HG02970 (cell line): ENCODE data around the gene ZFX.
"Not testable (repeated sequence)": the region's sequence is repeated elsewhere in the genome, so short reads cannot be mapped to it uniquely, and the experiment has no call there.

ENCODE experiments used
- ATAC-seq: cut with Tn5 transposase; IDR thresholded peaks from one replicate; pipeline ENCODE4 v1.9.1; 2021; ENCODE audit warnings: mild to moderate bottlenecking, moderate library complexity, moderate number of reproducible peaks; ENCODE audit not compliant: unreplicated experiment, low FRiP score

The ZFX gene

DNA sequence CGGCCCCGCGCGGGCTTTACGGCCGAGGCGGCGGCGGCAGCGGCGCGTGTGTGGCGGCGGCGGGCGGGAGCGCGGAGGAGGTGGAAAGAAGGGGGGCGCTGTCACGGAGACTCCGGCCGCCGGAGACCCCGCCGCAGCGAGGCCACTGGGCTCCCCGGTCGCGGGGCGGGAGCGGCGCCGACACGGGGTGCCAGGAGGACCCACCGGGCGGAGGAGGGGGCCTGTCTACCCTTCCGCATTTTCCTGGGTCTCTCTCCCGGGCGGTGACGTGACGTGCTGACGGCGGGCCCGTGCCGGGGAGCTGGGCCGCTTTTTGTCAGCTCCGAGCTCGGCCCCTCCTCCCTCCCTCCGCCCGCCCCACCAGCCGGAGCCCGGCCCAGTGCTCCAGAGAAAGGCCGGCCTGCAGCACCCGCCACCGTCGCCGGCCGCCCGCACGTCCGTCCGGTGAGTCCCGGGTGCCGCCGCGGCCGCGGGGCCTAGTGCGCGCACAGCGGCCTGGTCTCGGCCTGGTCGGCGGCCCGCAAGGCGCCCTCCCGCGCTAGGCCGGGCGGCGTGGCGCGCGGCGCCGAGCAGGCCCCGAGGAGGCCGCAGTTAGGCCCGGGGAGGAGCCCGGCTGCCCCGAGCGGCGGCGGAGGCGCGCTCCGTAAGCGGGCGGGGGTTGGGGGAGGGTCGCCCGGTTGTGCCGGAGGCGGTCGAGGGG is at the start of gene ZFX:
Gene ZFX, plus strand, starts transcription at position 379 of the 700 bp plus-strand sequence. CDS start 23,014 bp downstream, outside the sequence.
- ATAC-seq, result peak; percentile 43

DNA sequence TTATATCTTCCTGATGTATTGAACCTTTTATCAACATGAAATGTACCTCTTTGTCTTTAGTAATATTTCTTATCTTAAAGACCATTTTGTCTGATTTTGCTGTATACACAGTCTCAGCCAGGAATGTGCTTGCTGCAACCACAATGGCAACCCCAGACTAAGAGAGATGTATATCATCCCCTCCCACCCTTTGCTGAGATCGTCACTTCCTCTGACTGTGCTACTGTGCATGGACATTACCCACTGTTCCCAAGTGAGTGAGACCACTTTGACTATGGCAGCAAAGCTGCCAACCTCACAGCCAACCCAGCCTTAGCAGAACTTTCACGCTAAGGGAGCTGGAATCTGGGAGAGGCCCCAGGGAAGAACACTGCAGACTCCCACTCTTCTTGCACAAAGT is 48.8 kb upstream of the ZFX start:
- ATAC-seq, result no peak

DNA sequence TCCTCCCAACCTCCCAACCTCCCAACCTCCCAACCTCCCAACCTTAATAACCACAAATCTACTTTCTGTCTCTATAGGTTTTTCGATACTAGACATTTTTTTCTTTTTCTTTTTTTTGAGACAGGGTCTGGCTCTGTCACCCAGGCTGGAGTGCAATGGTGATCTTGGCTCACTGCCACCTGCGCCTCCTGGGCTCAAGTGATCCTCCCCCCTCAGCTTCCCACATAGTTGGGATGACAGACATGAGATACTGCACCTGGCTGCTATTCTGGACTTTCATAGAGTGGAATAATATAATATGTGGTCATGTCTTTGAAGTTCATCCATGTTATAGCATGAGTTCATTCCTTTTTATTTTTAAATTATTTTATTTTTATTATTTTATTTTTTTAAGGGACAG is 39.5 kb upstream of the ZFX start:
- no peak for ATAC-seq

DNA sequence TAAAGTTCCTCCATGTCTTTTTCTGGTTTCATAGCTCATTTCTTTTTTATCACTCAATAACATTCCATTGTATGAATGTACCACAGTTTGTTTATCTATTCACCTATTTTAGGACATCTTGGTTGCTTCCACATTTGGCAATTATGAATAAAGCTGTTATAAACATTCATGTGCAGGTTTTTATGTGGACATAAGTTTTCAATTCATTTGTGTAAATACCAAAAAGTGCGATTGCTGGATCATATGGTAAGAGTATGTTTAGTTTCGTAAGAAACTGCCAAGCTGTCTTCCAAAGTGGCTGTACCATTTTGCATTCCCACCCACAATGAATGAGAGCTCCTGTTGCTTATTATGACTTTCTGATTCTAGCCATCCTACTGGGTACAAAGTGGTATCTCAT is 36.3 kb upstream of the ZFX start:
- ATAC-seq, result no peak

DNA sequence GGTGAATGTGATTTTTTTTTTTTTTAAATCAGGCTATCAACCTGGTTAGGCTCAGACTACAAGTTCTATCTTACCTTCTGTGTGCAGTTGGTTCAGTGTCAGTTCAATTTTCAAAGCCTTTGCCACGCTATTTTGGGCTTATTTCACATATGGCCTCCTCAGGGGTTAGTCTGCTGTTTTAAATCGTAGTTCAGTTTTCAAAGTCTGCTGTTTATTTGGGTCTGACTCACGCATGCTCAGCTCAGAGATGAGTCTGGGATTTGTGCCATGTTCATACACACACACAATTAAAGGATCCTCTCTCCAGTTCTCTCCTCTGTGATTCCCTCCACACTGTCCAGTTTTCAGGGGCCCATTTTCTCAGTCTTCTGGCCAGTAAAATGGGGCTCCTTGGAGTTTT is 32.3 kb upstream of the ZFX start:
- no peak for ATAC-seq

DNA sequence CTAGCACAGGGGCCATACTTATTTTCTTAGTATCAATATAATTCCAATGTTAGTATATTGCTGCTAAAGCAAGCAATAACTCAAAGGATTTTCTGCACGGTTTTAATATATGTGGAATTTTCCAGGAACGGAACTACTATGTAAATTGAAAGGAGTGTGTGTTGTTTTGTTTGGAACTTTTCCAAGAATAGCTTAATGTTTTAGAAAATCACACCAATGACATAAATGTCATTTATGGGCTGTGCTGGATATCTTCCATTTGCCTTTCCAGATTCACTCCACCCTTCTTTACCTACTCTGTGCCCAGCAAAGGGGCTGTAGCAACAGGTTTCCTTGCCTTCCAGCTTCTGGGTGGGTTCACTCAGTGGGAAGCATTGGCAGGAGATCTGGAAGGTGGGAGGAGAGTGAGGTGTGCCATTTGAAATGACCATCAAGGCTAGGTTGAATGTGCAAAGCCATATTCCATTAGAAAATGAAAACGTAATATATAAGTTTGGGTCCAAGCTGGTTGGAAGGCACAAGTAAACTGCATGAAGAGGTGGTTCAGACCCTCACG is 25.2 kb upstream of the ZFX start:
- ATAC-seq, result no peak

DNA sequence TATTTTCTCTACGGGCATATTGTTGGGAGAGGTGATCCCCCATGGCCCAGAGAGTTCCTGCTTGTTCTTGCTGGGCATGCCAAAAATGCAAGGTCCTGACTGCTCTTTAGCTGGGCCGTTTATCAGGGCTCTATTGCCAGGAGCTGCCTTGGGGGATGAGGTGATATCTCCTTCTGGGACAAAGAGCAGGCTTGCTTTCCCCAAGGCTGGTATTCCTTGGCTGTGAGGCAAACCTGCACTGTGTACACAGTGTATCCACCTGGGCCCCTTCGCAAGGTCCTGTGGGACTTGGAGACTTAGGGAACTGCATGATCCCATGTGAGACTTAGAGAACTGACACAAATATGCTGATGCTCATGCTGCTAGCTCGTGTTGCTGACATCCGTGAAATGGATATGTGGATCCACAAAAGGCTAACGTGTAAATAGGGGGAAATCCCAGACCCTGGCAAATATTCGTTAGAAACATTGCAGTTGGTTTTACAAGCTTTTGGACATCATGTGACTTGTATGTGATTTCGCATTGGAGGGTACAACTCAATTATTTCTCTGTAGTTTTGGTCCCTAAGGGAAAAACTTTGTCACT is 24.4 kb upstream of the ZFX start:
- no peak for ATAC-seq

DNA sequence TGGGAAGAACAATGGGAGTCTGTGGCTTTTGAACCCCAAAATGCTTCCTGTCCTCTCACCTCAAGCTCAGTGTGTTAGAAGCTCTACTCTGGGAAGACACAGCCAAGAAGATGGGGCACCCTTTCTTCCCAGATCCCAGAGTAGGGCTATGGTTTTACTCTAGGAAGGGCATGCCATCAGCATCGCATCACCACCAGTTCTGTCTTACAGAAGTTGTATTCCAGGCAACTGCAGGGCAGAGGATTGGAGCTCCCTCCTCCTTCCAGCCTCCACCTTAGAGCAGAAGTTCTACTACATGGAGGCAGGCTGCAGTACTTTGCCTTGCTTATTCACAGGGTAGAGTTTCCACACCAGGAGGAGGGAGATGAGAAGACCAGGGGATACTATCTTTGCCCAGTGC is 18.1 kb upstream of the ZFX start:
- no peak for ATAC-seq

DNA sequence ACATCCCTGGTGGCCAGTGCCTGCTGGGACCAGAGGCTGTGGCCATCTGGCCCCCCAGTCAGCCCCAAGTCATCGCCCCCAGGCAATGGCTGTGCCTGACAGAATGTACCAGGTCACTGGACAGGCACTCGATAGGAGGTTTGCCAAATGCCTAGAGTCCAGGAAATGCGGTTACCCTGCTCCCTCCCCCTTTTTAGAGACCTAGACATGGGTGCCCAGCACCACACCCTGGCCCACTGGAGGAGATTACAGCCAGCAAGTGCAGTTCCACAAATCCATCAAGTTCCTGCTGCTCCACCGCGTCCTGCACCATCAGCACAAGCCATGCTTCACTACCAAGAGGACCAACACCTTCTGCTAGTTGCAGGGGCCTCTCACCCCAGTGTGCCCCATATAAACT is 16.2 kb upstream of the ZFX start:
- ATAC-seq, result no peak

DNA sequence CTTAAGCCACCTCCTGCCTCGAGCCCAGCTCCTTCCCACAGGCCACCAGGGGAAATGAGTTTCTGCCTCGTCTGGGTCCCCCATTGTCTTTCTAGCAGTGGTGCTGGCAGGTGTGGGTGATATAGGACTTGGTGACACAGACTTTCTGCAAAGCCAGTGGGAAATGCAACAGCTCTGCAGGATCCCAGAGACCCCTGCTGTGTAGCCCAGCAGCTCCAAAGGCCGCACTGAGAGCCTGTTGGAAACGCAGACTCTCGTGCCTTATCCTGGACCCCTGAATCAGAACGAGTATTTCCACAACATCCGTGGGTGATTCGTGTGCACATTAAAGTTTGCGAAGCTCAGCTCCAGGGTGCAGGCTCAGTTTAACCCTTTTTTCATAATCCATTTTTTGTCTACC is 13.8 kb upstream of the ZFX start:
- not testable (repeated sequence) for ATAC-seq

DNA sequence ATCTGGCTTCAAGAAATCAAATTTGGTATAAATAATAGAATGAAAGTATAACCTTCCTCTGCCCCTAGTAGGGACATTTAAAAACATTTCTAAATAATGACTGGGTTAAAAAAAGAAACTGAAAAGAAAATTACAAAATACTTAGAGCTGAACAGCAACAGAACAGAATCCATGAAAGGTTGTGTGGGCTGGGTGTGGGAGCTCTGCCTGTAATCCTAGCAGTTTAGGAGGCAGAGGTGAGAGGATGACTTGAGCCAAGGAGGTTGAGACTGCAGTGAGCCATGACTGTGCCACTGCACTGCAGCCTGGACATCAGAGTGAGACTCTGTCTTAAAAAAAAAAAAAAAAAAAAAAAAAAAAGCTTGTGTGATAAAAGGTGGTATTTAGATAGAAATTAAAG is 12.3 kb upstream of the ZFX start:
- ATAC-seq, result no peak

DNA sequence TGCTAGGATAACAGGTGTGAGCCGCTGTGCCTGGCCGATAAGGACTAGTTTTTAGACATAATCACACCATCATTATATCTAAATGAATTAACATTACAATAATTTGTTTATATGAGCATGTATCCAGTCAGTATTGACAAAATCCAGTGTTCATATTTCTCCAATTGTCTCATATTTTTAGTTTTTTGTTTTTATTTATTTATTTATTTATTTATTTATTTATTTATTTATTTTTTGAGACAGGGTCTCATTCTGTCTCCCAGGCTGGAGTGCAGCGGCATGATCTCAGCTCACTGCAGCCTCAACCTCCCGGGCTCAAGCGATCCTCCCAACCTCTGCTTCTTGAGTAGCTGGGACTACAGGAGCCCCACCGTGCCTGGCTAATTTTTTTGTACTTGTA is 5.5 kb upstream of the ZFX start:
- not testable (repeated sequence) for ATAC-seq

DNA sequence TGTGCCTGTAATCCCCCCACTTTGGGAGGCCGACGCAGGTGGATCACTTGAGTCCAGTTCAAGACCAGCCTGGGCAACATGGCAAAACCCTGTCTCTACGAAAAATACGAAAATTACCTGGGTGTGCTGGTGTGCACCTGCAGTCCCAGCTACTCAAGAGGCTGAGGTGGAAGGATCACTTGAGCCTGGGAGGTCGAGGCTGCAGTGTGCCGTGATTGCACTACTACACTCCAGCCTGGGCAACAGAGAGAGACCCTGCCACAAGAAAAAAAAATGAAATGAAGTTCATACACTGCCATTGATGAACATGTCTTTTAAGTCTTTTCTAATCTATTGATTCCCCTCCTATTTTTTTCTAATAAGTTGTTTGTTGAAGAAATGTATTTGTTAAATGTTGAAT is 5.0 kb upstream of the ZFX start:
- no peak for ATAC-seq

DNA sequence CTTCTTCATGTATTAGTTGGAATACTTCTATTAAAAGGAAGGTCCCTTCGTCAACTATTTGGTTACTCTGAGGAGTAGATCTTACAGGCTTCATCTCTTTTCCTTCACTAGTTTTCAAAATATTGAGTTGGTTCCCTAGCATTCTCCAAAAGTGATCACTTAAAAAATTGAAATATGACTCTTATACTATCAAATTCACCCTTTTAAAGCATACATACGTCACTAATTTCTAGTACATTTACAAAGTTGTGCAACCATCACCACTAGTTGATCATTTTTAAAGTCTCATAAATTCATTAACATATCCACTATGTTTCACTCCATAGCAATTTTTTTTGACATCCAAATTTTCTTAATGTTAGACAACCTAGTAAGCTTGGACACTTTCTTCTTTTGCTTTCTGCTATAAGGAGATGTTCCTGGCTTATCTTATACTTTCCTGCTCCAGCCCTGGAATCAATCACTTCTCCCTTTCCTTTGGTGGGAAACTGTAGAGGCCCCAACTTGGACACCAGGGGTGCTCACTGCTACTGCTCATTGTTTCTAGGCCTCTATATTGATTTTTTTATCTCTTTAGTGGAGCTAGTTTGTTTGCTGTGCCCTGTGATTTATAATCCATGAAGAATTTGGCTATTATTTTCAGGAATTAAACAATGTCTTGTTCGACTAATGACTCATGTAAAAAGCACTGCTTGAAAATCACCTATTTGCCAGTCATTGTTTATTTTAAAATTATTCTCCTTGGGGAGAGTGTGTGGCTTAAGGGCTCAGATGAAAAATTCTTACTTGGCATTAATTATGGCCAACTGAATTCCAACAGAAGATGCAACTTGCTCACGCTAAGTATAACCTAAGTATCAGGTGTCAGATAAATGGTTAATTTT is 4.0 kb upstream of the ZFX start:
- no peak for ATAC-seq

DNA sequence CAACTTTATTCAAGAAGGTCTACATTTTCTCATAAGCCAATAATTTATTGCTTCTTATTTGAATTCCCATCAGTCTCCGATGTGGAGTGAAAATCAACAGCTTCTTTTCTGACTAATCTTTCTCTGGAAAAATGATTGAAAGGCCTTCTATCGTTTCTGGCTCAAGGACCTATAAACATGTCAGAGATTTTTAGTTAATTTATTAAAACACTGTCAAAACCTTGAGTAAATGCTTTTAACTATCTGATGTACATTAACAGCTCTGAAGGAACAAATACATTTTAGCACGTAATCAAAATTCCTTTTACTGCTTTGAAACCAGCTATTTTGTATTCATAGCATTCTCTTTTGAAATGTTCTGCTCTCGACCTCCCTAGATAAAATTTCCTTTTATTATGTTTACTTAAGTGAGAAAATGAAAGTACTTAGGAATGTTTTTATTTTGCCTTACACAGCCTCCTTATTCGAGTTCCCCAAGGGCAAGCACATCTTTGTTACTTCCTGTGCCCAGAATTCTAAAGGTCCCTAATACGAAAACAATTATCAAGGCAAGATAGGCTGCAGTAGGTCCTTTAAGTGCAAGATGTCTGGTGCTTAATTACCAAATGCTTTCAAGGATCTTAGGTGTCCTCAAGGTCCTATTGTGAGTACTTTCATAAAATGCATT is 3.1 kb upstream of the ZFX start:
- ATAC-seq, result no peak

DNA sequence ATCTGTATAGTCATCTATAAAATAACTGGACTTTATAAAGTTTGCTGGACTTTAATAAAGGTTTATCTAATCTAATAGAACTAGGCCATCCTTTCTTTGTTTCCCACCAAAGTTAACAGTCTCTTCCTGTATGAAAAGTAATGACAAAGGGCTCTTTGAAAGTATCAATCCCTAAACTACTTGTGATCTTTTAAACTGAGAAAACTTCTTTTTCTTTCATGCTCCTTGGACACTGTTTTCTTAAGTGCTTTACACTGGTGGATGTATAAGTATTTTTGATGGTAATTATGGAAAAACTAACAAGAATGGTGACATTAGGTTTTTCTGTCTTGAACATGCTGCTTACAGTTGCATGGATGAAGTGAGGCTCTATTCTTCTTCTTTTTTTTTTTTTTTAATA is 2.4 kb upstream of the ZFX start:
- no peak for ATAC-seq

DNA sequence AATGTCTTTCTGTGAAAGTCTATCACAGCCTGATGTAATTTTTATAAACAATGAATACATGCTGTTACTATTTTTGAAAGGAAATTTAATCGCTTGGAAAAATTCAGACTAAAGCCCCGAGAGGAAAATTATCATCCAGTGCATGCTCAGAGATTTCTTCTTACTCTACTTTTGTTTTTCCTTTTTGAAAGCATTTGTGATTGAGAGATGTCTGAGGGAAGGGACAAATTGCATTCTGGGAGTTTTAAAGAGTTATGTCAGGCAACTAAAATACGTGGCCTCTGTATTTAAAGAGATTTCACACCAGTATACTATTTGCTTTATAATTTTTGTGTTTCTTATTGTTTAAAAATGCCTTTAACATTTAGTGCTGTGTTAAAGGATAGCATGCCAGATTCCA is 1.4 kb upstream of the ZFX start:
- no peak for ATAC-seq

DNA sequence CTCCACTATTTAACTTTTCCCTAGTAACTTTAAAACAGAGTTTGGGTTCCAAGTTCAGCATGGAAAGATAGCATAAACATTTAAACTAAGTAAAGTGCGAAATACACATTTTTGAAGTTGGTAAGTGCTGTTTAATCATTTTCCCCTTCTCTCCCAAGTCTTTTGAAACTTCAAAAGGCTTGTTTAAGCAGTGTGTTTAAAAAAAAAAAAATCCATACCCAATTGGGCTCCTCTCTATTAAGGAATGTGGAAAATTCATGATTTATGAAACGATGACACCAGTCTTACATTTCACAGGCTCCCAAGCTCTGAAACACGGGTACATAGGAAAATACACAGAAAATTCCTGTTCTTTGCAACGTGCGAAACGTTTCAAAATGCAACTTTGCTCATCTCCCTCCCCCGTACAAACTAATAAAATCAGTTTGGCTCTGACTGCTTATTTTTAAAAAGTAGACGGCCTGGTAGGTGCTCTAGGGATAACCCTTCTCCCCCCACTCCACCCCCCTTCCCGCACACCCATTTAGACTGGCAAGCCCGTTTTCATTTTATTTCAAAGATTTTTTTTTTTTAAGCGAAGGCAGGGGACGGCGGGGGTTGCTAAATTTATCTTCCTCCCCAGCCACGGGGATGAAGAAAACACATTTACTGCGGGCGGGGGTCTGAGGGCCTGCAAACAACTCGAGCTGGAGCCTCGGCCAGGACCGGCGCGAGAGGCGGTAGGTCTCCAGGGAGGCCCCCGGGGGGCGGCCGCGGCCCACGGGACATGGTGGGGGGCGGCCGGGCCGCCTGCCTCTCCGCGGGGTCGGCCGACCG is 786 bp upstream of the ZFX start:
- ATAC-seq, result no peak

DNA sequence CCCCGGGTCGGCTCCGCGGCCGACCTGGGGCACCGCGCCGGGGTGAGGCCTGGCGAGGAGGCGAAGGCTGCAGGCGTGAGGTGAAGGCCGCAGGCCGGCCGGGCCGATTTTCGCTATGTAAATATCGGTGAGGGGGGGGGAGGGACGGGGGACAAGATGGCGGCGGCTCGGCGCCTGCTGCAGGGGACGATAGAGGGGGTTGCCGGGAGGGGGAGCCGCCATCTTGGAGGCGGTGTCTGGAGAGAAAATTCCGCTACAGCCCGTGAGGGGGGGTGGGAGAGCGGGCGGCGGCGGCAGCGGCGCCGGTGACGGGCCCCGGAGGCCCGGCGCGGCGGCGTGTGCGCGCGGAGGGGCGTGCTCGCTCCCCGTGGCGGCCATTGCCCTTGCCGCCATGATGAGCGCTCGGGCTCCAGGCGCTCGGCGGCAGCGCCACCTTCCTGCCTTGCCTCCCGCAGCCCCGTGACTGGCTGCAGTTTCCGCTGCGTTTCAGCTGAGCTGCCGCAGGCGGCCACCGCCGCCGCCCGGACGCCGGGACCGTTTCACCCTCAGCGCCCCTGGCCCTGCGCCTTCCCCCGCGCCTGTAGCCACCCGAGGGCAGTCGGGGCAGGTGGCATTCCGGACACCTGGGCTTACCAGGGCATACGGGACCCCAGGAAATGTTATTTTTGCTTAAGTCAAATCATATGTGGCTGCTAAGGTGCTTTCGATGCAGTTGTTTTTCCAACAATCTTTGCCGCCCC is 692 bp downstream of the ZFX start:
- ATAC-seq, result peak; percentile 78
